Keratinocyte (primary cell): Measurements from ENCODE around the gene C10orf90. TPM values are rescaled to one million over a fixed set of nuclear protein-coding genes. Genes with fewer than 3 reads are reported as not detected.

Source experiments
- DNase-seq: peaks from one replicate; pipeline ENCODE4 v3.0.0-alpha.2; 2011; ENCODE audit warnings: low read depth, missing footprints, low spot score
- FAIRE-seq: peaks from 2 replicates; lab custom pipeline; 2011; peaks lifted over from hg19 to GRCh38; lab: Jason Lieb, UNC
- H2AFZ ChIP-seq: 2 replicates; pipeline ENCODE4 v1.6.0; 2012; ENCODE audit warnings: low read length, control low read depth, inconsistent platforms; ENCODE audit not compliant: control insufficient read depth
- H3K27ac ChIP-seq: 2 replicates; pipeline ENCODE4 v1.5.1; 2011; ENCODE audit warnings: low read length; ENCODE audit not compliant: control insufficient read depth, insufficient read depth
- H3K27me3 ChIP-seq: 3 replicates; pipeline ENCODE4 v1.6.0; 2011; ENCODE audit warnings: low read length; ENCODE audit not compliant: control insufficient read depth, insufficient read depth; ENCODE audit errors: extremely low read depth
- H3K36me3 ChIP-seq, 2 experiments: 2 replicates in 1 of 2; 3 replicates in 1 of 2; pipeline ENCODE4 v1.5.1; 2011; ENCODE audit warnings: low read length in 2 of 2, mild to moderate bottlenecking in 1 of 2; ENCODE audit not compliant: control insufficient read depth in 2 of 2, insufficient read depth in 2 of 2; ENCODE audit errors: extremely low read depth in 1 of 2
- H3K4me1 ChIP-seq: 3 replicates; pipeline ENCODE4 v1.5.1; 2011; ENCODE audit warnings: low read length; ENCODE audit not compliant: control insufficient read depth, insufficient read depth; ENCODE audit errors: extremely low read depth
- H3K4me2 ChIP-seq: 3 replicates; pipeline ENCODE4 v1.6.0; 2011; ENCODE audit warnings: low read depth, low read length; ENCODE audit not compliant: control insufficient read depth, insufficient read depth; ENCODE audit errors: extremely low read depth
- H3K4me3 ChIP-seq, 3 experiments: fragments of 200-600 bp in 1 of 3; sonication (generic) in 1 of 3; 2 replicates in 2 of 3; 3 replicates in 1 of 3; pipeline ENCODE4 v1.5.1; 2011 to 2016; ENCODE audit warnings: low read length in 3 of 3, mild to moderate bottlenecking in 3 of 3, control low read depth in 2 of 3, inconsistent platforms in 1 of 3, low read depth in 1 of 3, mixed read lengths in 1 of 3, mixed run types in 1 of 3, moderate library complexity in 1 of 3; ENCODE audit not compliant: control insufficient read depth in 2 of 3, insufficient read depth in 2 of 3; ENCODE audit errors: extremely low read depth in 1 of 3
- H3K79me2 ChIP-seq: 2 replicates; pipeline ENCODE4 v1.6.0; 2012; ENCODE audit warnings: low read length; ENCODE audit not compliant: control insufficient read depth, insufficient read depth
- H3K9ac ChIP-seq: 3 replicates; pipeline ENCODE4 v1.6.0; 2011; ENCODE audit warnings: low read length; ENCODE audit not compliant: control insufficient read depth, insufficient read depth; ENCODE audit errors: extremely low read depth
- H3K9me1 ChIP-seq: 3 replicates; pipeline ENCODE4 v1.6.0; 2011; ENCODE audit warnings: low read length; ENCODE audit not compliant: control insufficient read depth, insufficient read depth; ENCODE audit errors: extremely low read depth
- H3K9me3 ChIP-seq: 2 replicates; pipeline ENCODE4 v1.5.1; 2012; ENCODE audit warnings: low read depth, low read length; ENCODE audit not compliant: control insufficient read depth
- H4K20me1 ChIP-seq: 3 replicates; pipeline ENCODE4 v1.6.0; 2011; ENCODE audit warnings: low read length; ENCODE audit not compliant: control insufficient read depth, insufficient read depth; ENCODE audit errors: extremely low read depth
- CTCF ChIP-seq, 3 experiments: IDR thresholded peaks in 1 of 3; conservative IDR thresholded peaks in 1 of 3; optimal IDR thresholded peaks in 1 of 3; 2 replicates in 2 of 3; 3 replicates in 1 of 3; pipeline versions ENCODE3 to v1.5.1; 2011; ENCODE audit warnings: low read length in 3 of 3, mild to moderate bottlenecking in 3 of 3, moderate library complexity in 2 of 3, control low read depth in 1 of 3, inconsistent platforms in 1 of 3; ENCODE audit not compliant: insufficient read depth in 2 of 3; ENCODE audit errors: extremely low read depth in 1 of 3
- EZH2 ChIP-seq: IDR thresholded peaks from one replicate; pipeline ENCODE4 v1.6.1; 2012; ENCODE audit warnings: inconsistent platforms, mild to moderate bottlenecking, low read length, moderate library complexity
- dilution Hi-C: fragments of 300-500 bp; cut with MboI; formaldehyde crosslinking; loops from one replicate; pipeline ENCODE4 v1.7.0; 2020; ENCODE audit warnings: low sequenced_read_pairs; ENCODE audit not compliant: extremely low pct_ligation_motif_present
- polyA plus RNA-seq, 5 experiments: library from polyadenylated mRNA; depleted of rRNA in 3 of 5; stranded (reverse) in 3 of 5; stranded (forward) in 1 of 5; unstranded in 1 of 5; fragments of >200 nt; gene quantifications; 1 replicate in 1 of 5; 2 replicates in 3 of 5; 3 replicates in 1 of 5; pipeline versions ENCODE4 v1.2.1 to v1.2.3, GENCODE V29; 2011 to 2012; ENCODE audit warnings: missing spikeins in 2 of 5, low read depth in 1 of 5, low replicate concordance in 1 of 5

C10orf90 gene
- polyA plus RNA-seq, 1 donor (not counting 4 experiments of a cell fraction or from before 2014, with no cell fraction given) = not detected

- Histone ChIP-seq H3K4me3 (no peak overlapping the region), H3K9me3 (no peaks in the 10 kb centered on the region), H3K79me2 (no peaks in the 10 kb centered on the region), H4K20me1 (no peaks in the 10 kb centered on the region), H3K27me3 (peaks cover 24% of the 10 kb centered on the region), H3K4me1 (peaks cover 3% of the 10 kb centered on the region), H3K4me2 (no peak overlapping the region), H2AFZ (no peak overlapping the region), H3K9ac (no peak overlapping the region), H3K27ac (no peak overlapping the region), H3K36me3 (no peaks in the 10 kb centered on the region), H3K9me1 (no peaks in the 10 kb centered on the region)
- DNase-seq (no peak), FAIRE-seq (no peak)
- no peak for TF ChIP-seq EZH2
- no peak for TF ChIP-seq CTCF (optimal IDR thresholded peaks at IDR 0.05 in 1 of 3, IDR thresholded peaks at IDR 0.05 in 1 of 3, conservative IDR thresholded peaks at IDR 0.05 in 1 of 3; ENCODE audit: extremely low read depth in 1 of 3, insufficient read depth in 2 of 3, low read length in 3 of 3)
- dilution Hi-C loops = no loop called here
These were observed 279.2 kb downstream of the C10orf90 start for GRCh38 chr10:126391192-126391885.

GRCh38 chr10:126390324-126390723 lies 280.2 kb downstream of the C10orf90 start:
- Histone ChIP-seq H3K9me3 (no peaks in the 10 kb centered on the region), H3K27me3 (peaks cover 24% of the 10 kb centered on the region), H3K9ac (no peak overlapping the region), H2AFZ (no peak overlapping the region), H4K20me1 (no peaks in the 10 kb centered on the region), H3K4me2 (no peak overlapping the region), H3K9me1 (no peaks in the 10 kb centered on the region), H3K36me3 (no peaks in the 10 kb centered on the region), H3K4me1 (peaks cover 3% of the 10 kb centered on the region), H3K27ac (no peak overlapping the region), H3K79me2 (no peaks in the 10 kb centered on the region), H3K4me3 (no peak overlapping the region)
- FAIRE-seq (no peak), DNase-seq (no peak)
- dilution Hi-C loops = no loop called here
- no peak for TF ChIP-seq CTCF (optimal IDR thresholded peaks at IDR 0.05 in 1 of 3, IDR thresholded peaks at IDR 0.05 in 1 of 3, conservative IDR thresholded peaks at IDR 0.05 in 1 of 3; ENCODE audit: extremely low read depth in 1 of 3, insufficient read depth in 2 of 3, low read length in 3 of 3)
- no peak for TF ChIP-seq EZH2
